Muscle layer of colon (tissue), 2 donors: ENCODE results near the gene LRRC3.

Experiments used
- H3K27ac ChIP-seq: one replicate; pipeline ENCODE4 v1.7.0; 2013; ENCODE audit warnings: low read depth, mild to moderate bottlenecking, low read length, moderate library complexity
- H3K27me3 ChIP-seq, 2 donors: one replicate each; pipeline ENCODE4 v1.7.0; 2013; ENCODE audit warnings: low read length in 2 of 2, mild to moderate bottlenecking in 2 of 2; ENCODE audit not compliant: insufficient read depth in 2 of 2, control insufficient read depth in 1 of 2
- H3K36me3 ChIP-seq: one replicate; pipeline ENCODE4 v1.7.0; 2013; ENCODE audit warnings: mild to moderate bottlenecking, low read length; ENCODE audit not compliant: insufficient read depth
- H3K4me1 ChIP-seq: one replicate; pipeline ENCODE4 v1.7.0; 2013; ENCODE audit warnings: mild to moderate bottlenecking, low read length; ENCODE audit not compliant: insufficient read depth
- H3K4me3 ChIP-seq, 2 donors: one replicate each; pipeline ENCODE4 v1.7.0; 2013; ENCODE audit warnings: low read length in 2 of 2, low read depth in 1 of 2, mild to moderate bottlenecking in 1 of 2, moderate library complexity in 1 of 2
- H3K9ac ChIP-seq: one replicate; pipeline ENCODE4 v1.7.0; 2013; ENCODE audit warnings: low read length
- H3K9me3 ChIP-seq: one replicate; pipeline ENCODE4 v1.7.0; 2013; ENCODE audit warnings: mild to moderate bottlenecking, low read length
- donor health status: abdominal sarcoma.
- donor health status: Adenocarcinoma of cecum.

LRRC3 gene

GRCh38 chr21:44434936-44435635 lies 20.2 kb upstream of the LRRC3 start:
- Histone ChIP-seq H3K9ac (no peak overlapping the region), H3K36me3 (no peaks in the 10 kb centered on the region), H3K27ac (no peak overlapping the region), H3K4me3 (no peak overlapping the region), H3K9me3 (no peaks in the 10 kb centered on the region), H3K4me1 (peaks cover 25% of the 10 kb centered on the region), H3K27me3 (no peaks in the 10 kb centered on the region)

DNA sequence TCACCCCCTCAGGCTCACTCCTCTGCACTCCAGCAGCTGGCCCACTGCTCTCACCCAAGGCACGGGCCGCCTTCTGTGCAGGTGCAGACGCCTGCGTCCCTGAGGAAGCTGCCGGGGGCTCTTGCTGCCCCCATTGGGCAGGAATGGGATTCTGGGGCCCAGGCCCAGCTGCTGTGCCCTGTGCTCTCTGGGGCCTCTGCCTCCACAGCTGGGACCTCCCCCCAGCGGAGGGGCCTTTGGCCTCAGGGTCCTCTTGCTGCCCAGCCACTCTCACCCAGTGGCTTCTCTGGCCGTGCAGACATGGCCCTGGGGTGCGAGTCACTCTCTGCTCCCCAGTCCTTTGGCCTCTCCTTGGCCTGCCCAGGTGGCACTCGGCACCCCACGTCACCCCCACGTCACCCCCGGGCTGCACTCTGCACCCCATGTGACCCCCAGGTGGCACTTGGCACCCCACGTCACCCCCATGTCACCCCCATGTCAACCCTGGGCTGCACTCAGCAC lies 19.1 kb upstream of the LRRC3 start:
- Histone ChIP-seq H3K27me3 (no peaks in the 10 kb centered on the region), H3K9ac (no peak overlapping the region), H3K4me3 (no peak overlapping the region), H3K36me3 (no peaks in the 10 kb centered on the region), H3K4me1 (peaks cover 25% of the 10 kb centered on the region), H3K27ac (no peak overlapping the region), H3K9me3 (no peaks in the 10 kb centered on the region)

DNA sequence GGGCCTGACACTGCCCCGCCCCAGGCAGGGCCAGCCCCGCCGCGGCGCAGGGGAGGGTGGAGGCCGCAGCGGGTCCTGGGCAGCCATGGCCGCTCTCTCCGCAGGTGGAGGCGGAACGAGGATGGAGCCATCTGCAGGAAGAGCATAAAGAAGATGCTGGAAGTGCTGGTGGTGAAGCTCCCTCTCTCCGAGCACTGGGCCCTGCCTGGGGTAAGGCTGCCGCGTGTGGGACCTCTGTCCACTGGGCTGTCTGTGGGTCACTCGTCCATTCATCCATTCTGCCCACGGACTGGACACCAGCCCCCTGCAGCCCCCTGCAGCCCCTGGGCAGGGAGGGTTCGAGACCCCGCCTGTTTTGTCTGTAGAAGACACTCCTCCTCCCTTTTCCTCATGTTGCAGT lies 18.4 kb upstream of the LRRC3 start:
- Histone ChIP-seq H3K27me3 (no peaks in the 10 kb centered on the region), H3K9me3 (no peaks in the 10 kb centered on the region), H3K4me1 (peaks cover 25% of the 10 kb centered on the region), H3K36me3 (no peaks in the 10 kb centered on the region), H3K4me3 (no peak overlapping the region), H3K9ac (no peak overlapping the region), H3K27ac (no peak overlapping the region)

DNA sequence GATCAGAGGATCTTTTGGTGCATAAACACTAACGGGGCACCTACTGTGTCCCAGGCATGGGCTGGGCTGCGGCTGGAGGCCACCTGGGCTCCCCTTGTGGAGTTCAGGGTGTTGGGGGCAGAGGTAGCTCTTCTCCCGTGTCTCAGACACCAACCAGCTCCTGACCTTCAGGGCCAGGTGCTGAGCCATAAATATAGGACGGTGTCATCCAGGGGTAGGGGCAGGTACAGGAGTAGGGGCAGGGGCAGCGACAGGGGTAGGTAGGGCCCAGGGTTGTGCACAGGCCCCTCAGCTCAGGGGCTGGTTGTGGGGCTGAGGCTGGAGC lies 18.0 kb upstream of the LRRC3 start:
- H3K27ac ChIP-seq, result no peak overlapping the region

DNA sequence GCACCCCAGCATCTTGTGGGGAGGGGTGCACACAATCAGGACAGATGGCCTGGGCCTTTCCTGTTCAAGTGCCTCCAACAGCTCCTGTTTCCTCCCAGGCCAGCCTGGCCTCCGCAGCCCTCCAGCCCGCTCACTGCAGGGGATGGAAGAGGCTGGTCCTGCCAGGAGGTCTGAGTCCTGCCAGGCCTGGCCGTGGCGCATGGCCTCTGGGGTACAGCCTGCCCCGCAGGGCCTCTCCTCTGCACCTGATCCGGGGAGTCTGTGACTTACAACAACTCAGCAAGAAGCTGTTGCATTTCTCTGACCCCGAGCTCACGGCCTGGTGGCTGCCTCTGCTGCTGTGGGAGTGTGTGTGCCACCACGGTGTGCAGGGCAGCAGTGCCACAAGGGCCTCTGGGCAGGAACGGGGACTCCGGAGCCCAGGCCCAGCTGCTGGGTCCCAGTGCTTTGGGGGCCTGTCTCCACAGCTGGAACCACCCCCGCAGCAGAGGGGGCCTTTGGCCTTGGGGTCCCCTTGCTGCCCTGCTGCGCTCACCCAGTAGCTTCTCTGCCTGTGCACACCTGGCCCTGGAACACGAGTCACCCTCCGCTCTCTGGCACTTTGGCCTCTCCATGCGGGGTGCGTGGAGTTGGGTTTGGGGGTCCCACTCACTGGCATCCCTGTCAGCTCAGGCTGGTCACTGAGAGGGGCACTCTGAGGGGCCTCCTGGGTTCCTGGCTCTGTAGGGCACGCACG lies 17.4 kb upstream of the LRRC3 start:
- H3K4me3 ChIP-seq, result no peak overlapping the region
- H3K9me3 ChIP-seq, result no peaks in the 10 kb centered on the region
- no peaks in the 10 kb centered on the region for H3K36me3 ChIP-seq
- no peaks in the 10 kb centered on the region for H3K27me3 ChIP-seq
- H3K27ac ChIP-seq, result peak overlapping the region; percentile 57
- H3K4me1 ChIP-seq, result peaks cover 25% of the 10 kb centered on the region
- H3K9ac ChIP-seq, result no peak overlapping the region

More for the DNA sequence above, 18.0 kb upstream of the LRRC3 start:
- H3K4me3 ChIP-seq, result no peak overlapping the region
- H3K36me3 ChIP-seq, result no peaks in the 10 kb centered on the region
- H3K27me3 ChIP-seq, result no peaks in the 10 kb centered on the region
- H3K9me3 ChIP-seq, result no peaks in the 10 kb centered on the region
- no peak overlapping the region for H3K9ac ChIP-seq
- H3K4me1 ChIP-seq, result peaks cover 25% of the 10 kb centered on the region

GRCh38 chr21:44438531-44439210 lies 16.6 kb upstream of the LRRC3 start:
- H3K9me3 ChIP-seq, result no peaks in the 10 kb centered on the region
- no peak overlapping the region for H3K9ac ChIP-seq
- no peaks in the 10 kb centered on the region for H3K27me3 ChIP-seq
- no peaks in the 10 kb centered on the region for H3K36me3 ChIP-seq
- H3K4me3 ChIP-seq, result peak overlapping the region in 1 of 2 donors; percentile 6
- H3K4me1 ChIP-seq, result peaks cover 25% of the 10 kb centered on the region
- H3K27ac ChIP-seq, result peak overlapping the region; percentile 68

DNA sequence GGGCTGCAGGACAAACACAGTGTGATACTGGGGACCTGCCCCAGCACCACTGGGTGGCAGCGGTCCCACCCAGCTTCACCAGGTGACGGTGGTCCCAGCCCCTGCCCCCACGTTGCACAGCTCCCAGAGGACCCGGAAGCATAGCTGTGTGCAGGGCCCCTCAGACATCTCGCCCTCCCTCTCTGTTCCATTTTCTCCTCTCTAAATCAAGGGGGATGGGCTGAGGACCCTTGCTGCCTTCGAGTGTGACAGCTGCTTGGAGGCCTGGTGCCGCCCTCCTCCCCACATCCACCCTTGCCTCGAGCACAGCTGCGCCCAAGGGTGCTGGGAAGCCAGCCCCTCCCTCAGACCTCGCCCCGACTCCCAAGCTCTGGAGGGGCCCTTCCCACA lies 16.1 kb upstream of the LRRC3 start:
- H3K9ac ChIP-seq, result no peak overlapping the region
- peaks cover 25% of the 10 kb centered on the region for H3K4me1 ChIP-seq
- H3K27me3 ChIP-seq, result no peaks in the 10 kb centered on the region
- peak overlapping the region in 1 of 2 donors; percentile 6 for H3K4me3 ChIP-seq
- H3K36me3 ChIP-seq, result no peaks in the 10 kb centered on the region
- peak overlapping the region; percentile 68 for H3K27ac ChIP-seq
- no peaks in the 10 kb centered on the region for H3K9me3 ChIP-seq

GRCh38 chr21:44440241-44441040 lies 14.9 kb upstream of the LRRC3 start:
- no peaks in the 10 kb centered on the region for H3K9me3 ChIP-seq
- H3K27ac ChIP-seq, result no peak overlapping the region
- H3K9ac ChIP-seq, result no peak overlapping the region
- H3K4me1 ChIP-seq, result peaks cover 25% of the 10 kb centered on the region
- H3K36me3 ChIP-seq, result no peaks in the 10 kb centered on the region
- no peak overlapping the region for H3K4me3 ChIP-seq
- no peaks in the 10 kb centered on the region for H3K27me3 ChIP-seq

DNA sequence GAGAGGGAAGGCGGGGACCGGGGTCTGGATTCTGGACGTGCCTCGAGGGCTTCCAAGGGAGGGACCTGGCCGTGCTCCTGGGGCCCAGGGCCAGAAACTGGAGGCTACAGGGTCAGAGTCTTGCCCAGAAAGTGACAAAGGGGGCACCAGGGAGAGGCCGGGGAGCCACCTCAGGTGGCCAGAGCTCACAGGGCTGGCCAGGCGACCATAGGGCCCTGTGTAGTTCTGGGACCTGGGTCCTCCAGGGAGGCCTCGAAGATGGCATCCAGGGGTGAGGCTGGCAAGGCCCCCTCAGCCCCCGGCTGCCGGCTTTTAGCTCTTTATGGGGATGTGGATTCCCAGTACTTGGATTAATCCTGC lies 14.3 kb upstream of the LRRC3 start:
- no peak overlapping the region for H3K27ac ChIP-seq
- no peak overlapping the region for H3K9ac ChIP-seq
- no peak overlapping the region for H3K4me3 ChIP-seq
- H3K36me3 ChIP-seq, result no peaks in the 10 kb centered on the region
- H3K9me3 ChIP-seq, result no peaks in the 10 kb centered on the region
- H3K27me3 ChIP-seq, result no peaks in the 10 kb centered on the region
- H3K4me1 ChIP-seq, result peaks cover 25% of the 10 kb centered on the region

DNA sequence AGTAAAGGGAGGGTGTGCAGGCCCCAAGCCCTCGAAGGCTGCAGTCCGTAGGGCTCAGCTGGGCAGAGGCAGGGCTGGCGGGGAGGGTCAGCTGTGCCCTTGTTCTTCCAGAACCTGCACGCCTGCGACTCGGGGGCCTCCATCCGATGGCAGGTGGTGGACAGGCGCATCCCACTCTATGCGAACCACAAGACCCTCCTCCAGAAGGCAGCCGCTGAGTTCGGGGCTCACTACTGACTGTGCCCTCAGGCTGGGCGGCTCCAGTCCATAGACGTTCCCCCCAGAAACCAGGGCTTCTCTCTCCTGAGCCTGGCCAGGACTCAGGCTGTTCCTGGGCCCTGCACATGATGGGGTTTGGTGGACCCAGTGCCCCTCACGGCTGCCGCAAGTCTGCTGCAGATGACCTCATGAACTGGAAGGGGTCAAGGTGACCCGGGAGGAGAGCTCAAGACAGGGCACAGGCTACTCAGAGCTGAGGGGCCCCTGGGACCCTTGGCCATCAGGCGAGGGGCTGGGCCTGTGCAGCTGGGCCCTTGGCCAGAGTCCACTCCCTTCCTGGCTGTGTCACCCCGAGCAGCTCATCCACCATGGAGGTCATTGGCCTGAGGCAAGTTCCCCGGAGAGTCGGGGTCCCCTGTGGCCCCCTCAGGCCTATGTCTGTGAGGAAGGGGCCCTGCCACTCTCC lies 13.6 kb upstream of the LRRC3 start:
- H3K36me3 ChIP-seq, result no peaks in the 10 kb centered on the region
- no peak overlapping the region for H3K27ac ChIP-seq
- no peak overlapping the region for H3K9ac ChIP-seq
- H3K9me3 ChIP-seq, result no peaks in the 10 kb centered on the region
- no peaks in the 10 kb centered on the region for H3K27me3 ChIP-seq
- H3K4me3 ChIP-seq, result no peak overlapping the region
- H3K4me1 ChIP-seq, result peaks cover 25% of the 10 kb centered on the region
